Measurements from ENCODE around the gene CAPS.

CAPS gene

DNA sequence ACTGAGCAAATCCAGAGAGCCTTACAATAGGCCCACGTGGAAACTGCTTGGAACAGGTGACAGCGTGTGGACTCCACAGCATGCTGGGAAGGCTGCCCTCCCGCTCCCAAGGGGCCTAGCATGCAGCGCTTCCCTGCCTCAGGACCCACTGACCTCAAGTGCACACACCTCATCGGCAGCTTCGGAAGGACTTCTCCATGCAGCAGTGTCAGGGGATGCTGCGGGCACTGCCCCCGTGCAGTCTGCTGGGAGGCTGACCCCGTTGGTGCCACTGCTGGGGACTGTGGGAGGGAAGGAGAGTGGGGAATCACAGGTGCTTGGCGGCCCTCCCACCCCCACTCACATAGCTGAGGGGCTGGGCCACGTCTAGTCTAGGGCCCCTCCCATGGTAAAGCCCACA is 17.2 kb downstream of the CAPS start:
- no peaks in the 10 kb centered on the region for H3K9me2 ChIP-seq (replicated peaks; ENCODE audit: insufficient read depth, low read length)
- H2AFZ ChIP-seq (ENCODE audit: low read depth, low read length, severe bottlenecking): no peak overlapping the region
- H3K9me3 ChIP-seq (ENCODE audit: insufficient read depth, low read length): no peaks in the 10 kb centered on the region
- H3K27ac ChIP-seq (ENCODE audit: low read depth, low read length): no peak overlapping the region
- H3K27me3 ChIP-seq (ENCODE audit: low read length): no peaks in the 10 kb centered on the region
- no peaks in the 10 kb centered on the region; the same call in 1 of the 2 replicates for H3K79me2 ChIP-seq (ENCODE audit: insufficient read depth, low read length)
- no peak overlapping the region for H3K4me3 ChIP-seq (ENCODE audit: insufficient read depth, low read length, poor library complexity, severe bottlenecking)
- no peaks in the 10 kb centered on the region for H3K36me3 ChIP-seq (ENCODE audit: low read length)
- no peaks in the 10 kb centered on the region for H3F3A ChIP-seq (ENCODE audit: insufficient read depth)
- no peak overlapping the region for H3K4me2 ChIP-seq (ENCODE audit: low read depth, low read length, poor library complexity, severe bottlenecking)
- TF ChIP-seq EZH2phosphoT487 (conservative IDR thresholded peaks at IDR 0.05; ENCODE audit: low read length): no peak
- TF ChIP-seq, protein P1, sequence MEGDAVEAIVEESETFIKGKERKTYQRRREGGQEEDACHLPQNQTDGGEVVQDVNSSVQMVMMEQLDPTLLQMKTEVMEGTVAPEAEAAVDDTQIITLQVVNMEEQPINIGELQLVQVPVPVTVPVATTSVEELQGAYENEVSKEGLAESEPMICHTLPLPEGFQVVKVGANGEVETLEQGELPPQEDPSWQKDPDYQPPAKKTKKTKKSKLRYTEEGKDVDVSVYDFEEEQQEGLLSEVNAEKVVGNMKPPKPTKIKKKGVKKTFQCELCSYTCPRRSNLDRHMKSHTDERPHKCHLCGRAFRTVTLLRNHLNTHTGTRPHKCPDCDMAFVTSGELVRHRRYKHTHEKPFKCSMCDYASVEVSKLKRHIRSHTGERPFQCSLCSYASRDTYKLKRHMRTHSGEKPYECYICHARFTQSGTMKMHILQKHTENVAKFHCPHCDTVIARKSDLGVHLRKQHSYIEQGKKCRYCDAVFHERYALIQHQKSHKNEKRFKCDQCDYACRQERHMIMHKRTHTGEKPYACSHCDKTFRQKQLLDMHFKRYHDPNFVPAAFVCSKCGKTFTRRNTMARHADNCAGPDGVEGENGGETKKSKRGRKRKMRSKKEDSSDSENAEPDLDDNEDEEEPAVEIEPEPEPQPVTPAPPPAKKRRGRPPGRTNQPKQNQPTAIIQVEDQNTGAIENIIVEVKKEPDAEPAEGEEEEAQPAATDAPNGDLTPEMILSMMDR (IDR thresholded peaks at IDR 0.05; ENCODE audit: insufficient read depth, low read length, poor library complexity, severe bottlenecking): no peak
- H3K9ac ChIP-seq (ENCODE audit: low read length): no peak overlapping the region
- no peaks in the 10 kb centered on the region for H4K20me1 ChIP-seq (ENCODE audit: low read depth, low read length)

DNA sequence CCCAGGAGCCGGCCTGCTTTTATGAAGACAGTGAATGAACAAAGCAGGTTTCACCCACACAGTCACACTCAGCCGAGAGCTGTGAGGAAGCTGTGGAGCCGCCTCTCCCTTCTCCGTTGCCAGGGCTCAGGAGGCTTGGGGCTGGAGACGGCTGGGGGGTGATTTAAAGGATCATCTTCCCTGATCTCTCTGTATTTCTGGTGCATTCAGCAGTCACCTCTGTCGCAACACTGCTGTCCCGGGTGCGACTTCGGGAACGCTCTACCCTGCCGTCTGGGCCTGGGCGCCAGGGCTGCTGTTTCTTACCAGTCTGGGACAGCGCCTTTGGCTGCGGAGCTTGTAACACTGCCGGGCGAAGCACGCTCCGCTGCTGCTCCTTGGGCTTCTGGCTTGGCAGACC is 18.1 kb downstream of the CAPS start:
- H4K20me1 ChIP-seq (ENCODE audit: low read depth, low read length): no peaks in the 10 kb centered on the region
- no peak overlapping the region for H2AFZ ChIP-seq (ENCODE audit: low read depth, low read length, severe bottlenecking)
- no peaks in the 10 kb centered on the region for H3K36me3 ChIP-seq (ENCODE audit: low read length)
- TF ChIP-seq EZH2phosphoT487 (conservative IDR thresholded peaks at IDR 0.05; ENCODE audit: low read length): no peak
- TF ChIP-seq, protein P1 (IDR thresholded peaks at IDR 0.05; ENCODE audit: insufficient read depth, low read length, poor library complexity, severe bottlenecking): no peak
- H3K9me3 ChIP-seq (ENCODE audit: insufficient read depth, low read length): no peaks in the 10 kb centered on the region
- no peak overlapping the region for H3K9ac ChIP-seq (ENCODE audit: low read length)
- no peaks in the 10 kb centered on the region; the same call in 1 of the 2 replicates for H3K79me2 ChIP-seq (ENCODE audit: insufficient read depth, low read length)
- no peaks in the 10 kb centered on the region for H3K9me2 ChIP-seq (replicated peaks; ENCODE audit: insufficient read depth, low read length)
- no peak overlapping the region for H3K4me2 ChIP-seq (ENCODE audit: low read depth, low read length, poor library complexity, severe bottlenecking)
- H3K27ac ChIP-seq (ENCODE audit: low read depth, low read length): no peak overlapping the region
- H3F3A ChIP-seq (ENCODE audit: insufficient read depth): no peaks in the 10 kb centered on the region
- no peak overlapping the region for H3K4me3 ChIP-seq (ENCODE audit: insufficient read depth, low read length, poor library complexity, severe bottlenecking)
- H3K27me3 ChIP-seq (ENCODE audit: low read length): no peaks in the 10 kb centered on the region

DNA sequence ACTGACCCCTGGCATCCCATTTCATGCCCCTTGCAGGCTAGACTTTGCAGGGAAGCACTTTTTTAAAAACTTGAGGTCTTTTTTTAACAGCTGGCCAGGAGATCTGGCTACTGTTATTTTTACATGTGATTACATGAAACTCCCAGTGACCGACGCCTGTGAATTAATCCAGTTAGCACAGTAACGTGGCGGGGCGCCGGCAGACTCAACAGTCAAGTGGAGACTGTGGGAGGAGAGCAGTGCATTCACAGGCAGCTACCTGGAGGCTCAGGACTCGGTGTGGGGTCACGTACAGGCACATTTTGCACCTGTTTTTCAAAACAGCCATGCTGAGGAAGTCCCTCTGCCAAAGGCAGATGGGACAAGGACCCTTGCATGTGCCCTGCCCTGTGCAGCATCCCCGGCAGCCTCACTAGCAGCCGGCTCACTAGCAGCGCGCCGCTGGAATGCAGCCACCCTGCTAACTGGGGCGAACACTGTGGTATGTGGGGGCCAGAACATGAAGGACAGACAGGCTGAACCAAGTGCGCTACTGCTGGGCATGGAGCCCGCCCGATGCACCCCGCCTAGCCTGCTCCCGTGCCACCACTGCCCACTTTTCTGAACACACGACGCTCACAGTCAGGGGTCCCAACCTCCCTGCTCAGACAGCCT is 18.7 kb downstream of the CAPS start:
- Histone ChIP-seq H3F3A (ENCODE audit: insufficient read depth) (no peaks in the 10 kb centered on the region), H3K79me2 (ENCODE audit: insufficient read depth, low read length) (no peaks in the 10 kb centered on the region; the same call in 1 of the 2 replicates), H2AFZ (ENCODE audit: low read depth, low read length, severe bottlenecking) (no peak overlapping the region), H3K4me3 (ENCODE audit: insufficient read depth, low read length, poor library complexity, severe bottlenecking) (no peak overlapping the region), H3K9ac (ENCODE audit: low read length) (no peak overlapping the region), H4K20me1 (ENCODE audit: low read depth, low read length) (no peaks in the 10 kb centered on the region), H3K27me3 (ENCODE audit: low read length) (no peaks in the 10 kb centered on the region), H3K36me3 (ENCODE audit: low read length) (no peaks in the 10 kb centered on the region), H3K9me3 (ENCODE audit: insufficient read depth, low read length) (no peaks in the 10 kb centered on the region), H3K9me2 (replicated peaks; ENCODE audit: insufficient read depth, low read length) (no peaks in the 10 kb centered on the region), H3K4me2 (ENCODE audit: low read depth, low read length, poor library complexity, severe bottlenecking) (no peak overlapping the region), H3K27ac (ENCODE audit: low read depth, low read length) (no peak overlapping the region)
- TF ChIP-seq, protein P1 (IDR thresholded peaks at IDR 0.05; ENCODE audit: insufficient read depth, low read length, poor library complexity, severe bottlenecking): no peak
- TF ChIP-seq EZH2phosphoT487 (conservative IDR thresholded peaks at IDR 0.05; ENCODE audit: low read length): no peak

All from SU-DHL-6 (cell line).